LNCaP clone FGC (cell line): ENCODE results near the gene FBXO21.

Source experiments
- DNase-seq: peaks from one replicate; pipeline ENCODE4 v3.0.0-alpha.2; 2011; ENCODE audit warnings: low read depth
- H3K4me3 ChIP-seq: 2 replicates; pipeline ENCODE4 v1.5.1; 2011; ENCODE audit warnings: mild to moderate bottlenecking, low read depth, low read length, control low read depth
- TF ChIP-seq, protein P1 (sequence below): IDR thresholded peaks from 2 replicates; pipeline ENCODE4 v1.5.1; 2012; ENCODE audit warnings: mild to moderate bottlenecking; ENCODE audit not compliant: control insufficient read depth, insufficient read depth; ENCODE audit errors: extremely low read depth

Gene FBXO21

DNA sequence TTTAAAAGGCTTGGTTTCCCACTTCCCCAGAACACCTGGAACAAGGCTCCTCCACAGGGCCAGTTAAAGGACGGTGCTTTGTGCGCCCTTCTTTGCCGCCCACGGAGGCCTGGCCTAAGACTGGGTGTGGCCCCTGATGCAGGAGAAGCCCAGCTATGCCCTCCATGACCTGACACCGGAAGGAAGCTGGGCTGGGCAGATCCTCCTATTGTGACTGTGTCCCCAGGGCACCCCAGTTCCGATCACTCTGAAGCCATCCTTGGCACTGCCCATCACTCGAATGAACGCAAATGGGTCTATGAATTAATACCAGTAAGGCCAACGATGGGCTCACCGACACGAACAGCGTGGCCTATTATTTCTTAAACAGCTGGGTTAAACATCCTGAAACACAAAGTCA is 42.6 kb downstream of the FBXO21 start:
- TF ChIP-seq, protein P1, sequence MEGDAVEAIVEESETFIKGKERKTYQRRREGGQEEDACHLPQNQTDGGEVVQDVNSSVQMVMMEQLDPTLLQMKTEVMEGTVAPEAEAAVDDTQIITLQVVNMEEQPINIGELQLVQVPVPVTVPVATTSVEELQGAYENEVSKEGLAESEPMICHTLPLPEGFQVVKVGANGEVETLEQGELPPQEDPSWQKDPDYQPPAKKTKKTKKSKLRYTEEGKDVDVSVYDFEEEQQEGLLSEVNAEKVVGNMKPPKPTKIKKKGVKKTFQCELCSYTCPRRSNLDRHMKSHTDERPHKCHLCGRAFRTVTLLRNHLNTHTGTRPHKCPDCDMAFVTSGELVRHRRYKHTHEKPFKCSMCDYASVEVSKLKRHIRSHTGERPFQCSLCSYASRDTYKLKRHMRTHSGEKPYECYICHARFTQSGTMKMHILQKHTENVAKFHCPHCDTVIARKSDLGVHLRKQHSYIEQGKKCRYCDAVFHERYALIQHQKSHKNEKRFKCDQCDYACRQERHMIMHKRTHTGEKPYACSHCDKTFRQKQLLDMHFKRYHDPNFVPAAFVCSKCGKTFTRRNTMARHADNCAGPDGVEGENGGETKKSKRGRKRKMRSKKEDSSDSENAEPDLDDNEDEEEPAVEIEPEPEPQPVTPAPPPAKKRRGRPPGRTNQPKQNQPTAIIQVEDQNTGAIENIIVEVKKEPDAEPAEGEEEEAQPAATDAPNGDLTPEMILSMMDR, result no peak
- no peak for DNase-seq

DNA sequence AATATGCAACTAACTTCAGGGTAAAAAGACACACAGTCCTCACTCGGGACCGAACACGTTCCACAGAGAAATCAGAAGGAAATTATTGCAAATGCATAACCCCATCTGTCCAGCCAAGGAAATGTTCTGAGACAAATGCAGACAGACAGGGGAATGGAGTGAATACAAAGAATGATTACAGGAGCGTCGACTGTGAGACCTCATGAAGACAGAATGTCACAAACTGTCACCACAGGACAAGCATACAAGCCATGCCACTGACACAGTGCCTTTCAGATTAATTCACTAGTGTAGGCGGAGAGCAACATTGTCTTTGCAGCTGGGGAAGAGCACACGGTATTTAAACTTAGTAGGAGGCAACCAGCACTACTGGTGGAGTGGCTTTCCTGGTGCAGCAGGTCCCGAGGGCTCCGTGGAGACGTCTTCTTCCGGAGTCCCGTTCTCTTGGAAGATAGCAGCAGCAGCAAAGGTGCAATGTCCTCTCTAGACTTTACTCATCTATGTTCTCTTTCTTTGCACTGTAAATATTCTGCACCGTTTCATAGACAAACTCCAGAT is 44.6 kb downstream of the FBXO21 start:
- no peak for DNase-seq
- no peak overlapping the region for H3K4me3 ChIP-seq
- TF ChIP-seq, protein P1, result no peak

More for the DNA sequence above, 42.6 kb downstream of the FBXO21 start:
- H3K4me3 ChIP-seq, result no peak overlapping the region

DNA sequence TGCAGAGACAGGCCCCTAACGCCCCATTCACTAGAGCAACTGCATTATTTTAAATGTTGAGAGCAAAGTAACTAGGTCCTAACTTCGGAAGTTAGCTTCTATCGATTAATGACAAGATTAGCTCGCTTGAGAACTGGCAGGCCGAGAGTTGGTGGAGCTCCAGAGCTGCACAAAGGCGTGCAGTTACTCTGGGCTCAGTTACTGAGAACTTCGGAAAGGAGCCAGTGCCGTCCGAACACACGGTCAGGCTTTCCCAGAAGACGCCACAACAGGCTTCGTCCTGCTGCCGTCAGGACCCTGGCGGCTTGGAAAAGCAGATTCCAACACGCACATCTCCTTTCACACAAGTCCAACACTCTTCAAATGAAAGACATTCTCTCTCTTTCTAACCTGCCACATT is 45.7 kb downstream of the FBXO21 start:
- TF ChIP-seq, protein P1, result no peak
- no peak overlapping the region for H3K4me3 ChIP-seq
- DNase-seq, result no peak

DNA sequence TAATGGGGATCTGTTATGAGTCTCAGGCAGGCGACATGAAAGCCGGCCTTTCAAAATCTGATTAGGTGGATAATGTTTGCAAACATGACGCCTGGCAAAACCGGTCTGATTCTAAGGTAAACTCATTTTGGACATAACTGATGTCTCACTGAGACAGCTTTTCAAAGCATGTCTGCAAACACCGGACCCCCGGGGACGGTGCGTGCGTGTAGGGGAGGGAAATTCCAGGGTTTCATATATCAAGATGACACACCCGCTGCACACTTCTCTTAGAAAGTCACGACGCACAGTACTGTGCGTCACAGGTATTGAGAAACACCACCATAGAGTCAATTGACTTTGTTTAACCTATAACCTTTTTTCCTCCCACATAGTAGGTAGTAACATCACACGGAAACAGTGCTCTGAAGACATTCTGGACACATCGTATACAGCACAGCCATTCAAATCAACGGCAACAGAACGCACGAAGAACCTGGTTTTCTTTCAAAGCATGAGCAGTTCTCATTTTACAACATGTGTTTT is 47.2 kb downstream of the FBXO21 start:
- H3K4me3 ChIP-seq, result peak overlapping the region; percentile 7; the same call in 1 of the 2 replicates
- peak; percentile 60 for DNase-seq
- TF ChIP-seq, protein P1, result no peak

DNA sequence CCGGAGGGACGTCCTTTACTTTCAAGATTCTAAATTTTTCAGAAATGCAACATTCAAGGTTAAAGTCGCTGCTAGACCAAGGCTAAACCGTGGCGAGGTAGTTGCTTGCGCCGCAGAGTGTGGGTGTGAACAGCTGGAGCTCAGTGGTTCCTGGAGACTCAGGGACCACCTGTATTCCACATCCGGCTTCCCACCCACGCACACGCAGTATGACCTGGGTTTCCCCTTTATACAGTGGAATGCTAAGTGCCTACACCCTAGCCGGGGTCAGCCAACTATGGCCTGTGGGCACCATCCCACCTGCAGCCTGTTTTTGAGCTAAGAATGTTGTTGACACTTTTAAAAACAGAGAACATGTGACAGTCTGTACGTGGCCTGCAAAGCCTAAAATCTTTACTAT is 48.2 kb downstream of the FBXO21 start:
- no peak overlapping the region for H3K4me3 ChIP-seq
- no peak for DNase-seq
- TF ChIP-seq, protein P1, result no peak

DNA sequence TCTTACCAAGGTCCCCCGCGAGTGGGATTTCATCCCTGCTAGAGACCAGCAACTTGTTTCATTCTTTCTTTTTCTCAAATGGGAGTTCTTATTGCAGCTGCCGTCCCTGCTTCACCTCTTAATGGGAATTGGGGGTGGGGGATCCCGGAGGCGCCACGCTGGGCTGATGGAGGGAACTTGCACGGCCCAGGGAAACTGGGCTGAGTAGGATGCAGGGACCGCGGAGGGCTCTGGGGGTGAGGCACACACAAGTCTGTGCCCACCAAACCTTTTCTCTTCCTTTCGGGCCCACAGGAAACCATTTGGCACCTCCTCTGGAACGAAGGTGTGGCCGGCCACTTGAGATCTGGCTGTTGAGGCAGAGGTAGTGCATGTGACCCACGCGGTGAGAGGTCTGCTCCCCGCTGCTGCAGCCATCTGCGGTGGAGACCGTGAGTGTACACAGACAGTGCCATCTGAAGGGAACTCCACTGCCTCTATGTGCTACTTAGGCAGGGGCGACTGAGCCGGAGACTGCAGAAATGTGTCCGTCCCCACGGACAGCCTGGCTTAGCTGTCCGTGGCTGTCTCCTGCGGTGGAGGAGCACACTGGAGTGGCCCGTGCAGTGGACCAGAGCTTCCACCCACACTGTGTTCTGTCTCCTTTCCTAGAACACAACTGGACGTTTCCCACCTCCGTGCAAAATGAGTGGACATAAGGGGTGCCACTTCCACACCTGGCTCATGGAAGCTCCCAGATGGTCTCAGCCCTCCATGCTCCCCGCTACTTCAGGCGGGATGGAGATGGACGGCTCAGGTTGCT is 49.0 kb downstream of the FBXO21 start:
- H3K4me3 ChIP-seq, result no peak overlapping the region
- no peak for DNase-seq
- TF ChIP-seq, protein P1, result no peak
